ENCODE data around the gene VCPKMT. TPM values are rescaled to one million over a fixed set of nuclear protein-coding genes. Genes with fewer than 3 reads are reported as not detected.

VCPKMT gene
- total RNA-seq, 4 donors from 2014 or later = 5.8 to 10.0 (median 7.0) TPM

DNA sequence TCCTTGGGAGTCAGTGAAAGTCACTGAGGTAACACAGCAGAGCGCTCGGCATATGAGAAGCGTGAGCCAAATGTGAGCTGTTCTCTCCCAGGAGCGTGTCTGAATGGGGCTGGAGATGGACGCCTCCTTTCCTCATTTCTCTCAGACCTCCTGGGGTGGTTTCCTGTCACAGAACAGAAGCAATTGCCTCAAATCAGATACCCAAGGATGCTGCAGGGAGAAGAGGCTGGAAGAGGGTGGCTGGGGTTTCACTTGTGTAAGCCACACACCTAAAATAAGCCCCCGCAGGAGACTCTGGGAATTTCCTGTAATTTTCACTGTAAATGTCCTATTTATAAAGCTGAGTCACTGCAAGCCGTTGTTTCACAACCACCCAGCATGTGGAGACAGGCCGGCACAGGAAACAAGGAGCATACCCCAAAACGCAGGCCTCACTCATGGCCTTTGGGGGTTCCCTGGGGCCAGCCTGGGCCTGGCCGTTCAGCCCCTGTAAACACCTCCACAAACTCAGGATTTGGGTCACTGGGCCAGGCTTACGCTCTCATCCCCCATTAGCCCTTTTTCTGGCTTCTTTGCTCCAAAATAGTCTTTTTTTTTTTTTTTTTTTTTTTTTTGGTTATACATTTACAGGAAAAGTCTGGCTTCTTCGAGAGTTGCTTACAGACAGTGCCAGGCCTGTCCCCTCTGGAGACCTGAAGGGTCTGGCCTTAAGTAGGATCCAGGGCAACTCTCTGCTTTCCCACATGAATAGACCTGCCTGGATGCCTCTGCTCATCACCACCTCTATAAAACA is 55.3 kb downstream of the VCPKMT start:
- no peak for TF ChIP-seq POLR2A (IDR thresholded peaks at IDR 0.05)
- TF ChIP-seq, protein P1, sequence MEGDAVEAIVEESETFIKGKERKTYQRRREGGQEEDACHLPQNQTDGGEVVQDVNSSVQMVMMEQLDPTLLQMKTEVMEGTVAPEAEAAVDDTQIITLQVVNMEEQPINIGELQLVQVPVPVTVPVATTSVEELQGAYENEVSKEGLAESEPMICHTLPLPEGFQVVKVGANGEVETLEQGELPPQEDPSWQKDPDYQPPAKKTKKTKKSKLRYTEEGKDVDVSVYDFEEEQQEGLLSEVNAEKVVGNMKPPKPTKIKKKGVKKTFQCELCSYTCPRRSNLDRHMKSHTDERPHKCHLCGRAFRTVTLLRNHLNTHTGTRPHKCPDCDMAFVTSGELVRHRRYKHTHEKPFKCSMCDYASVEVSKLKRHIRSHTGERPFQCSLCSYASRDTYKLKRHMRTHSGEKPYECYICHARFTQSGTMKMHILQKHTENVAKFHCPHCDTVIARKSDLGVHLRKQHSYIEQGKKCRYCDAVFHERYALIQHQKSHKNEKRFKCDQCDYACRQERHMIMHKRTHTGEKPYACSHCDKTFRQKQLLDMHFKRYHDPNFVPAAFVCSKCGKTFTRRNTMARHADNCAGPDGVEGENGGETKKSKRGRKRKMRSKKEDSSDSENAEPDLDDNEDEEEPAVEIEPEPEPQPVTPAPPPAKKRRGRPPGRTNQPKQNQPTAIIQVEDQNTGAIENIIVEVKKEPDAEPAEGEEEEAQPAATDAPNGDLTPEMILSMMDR (IDR thresholded peaks at IDR 0.05) = peak in 1 of 6 experiments; percentile 10
- Histone ChIP-seq H3K27me3 (no peaks in the 10 kb centered on the region), H3K27ac (peak overlapping the region; percentile 79 to 91 (median 89)), H3K36me3 (no peaks in the 10 kb centered on the region), H3K4me1 (peaks cover 16 to 45% (median 33%) of the 10 kb centered on the region in 4 donors), H3K4me3 (no peak overlapping the region), H3K9me3 (no peaks in the 10 kb centered on the region)
- DNase-seq = peak in 2 of 3 donors; percentile 61 to 63

- Histone ChIP-seq H3K9me3 (no peaks in the 10 kb centered on the region), H3K4me1 (peaks cover 16 to 45% (median 28%) of the 10 kb centered on the region in 4 donors), H3K27ac (peak overlapping the region in 3 of 4 donors; percentile 79 to 91 (median 90)), H3K27me3 (no peaks in the 10 kb centered on the region), H3K36me3 (no peaks in the 10 kb centered on the region), H3K4me3 (no peak overlapping the region)
- no peak for TF ChIP-seq POLR2A (IDR thresholded peaks at IDR 0.05)
- TF ChIP-seq, protein P1 (IDR thresholded peaks at IDR 0.05) = no peak
- peak in 2 of 3 donors; percentile 13 to 44 for DNase-seq
Observed at GRCh38 chr14:50059763-50060616, 56.4 kb downstream of the VCPKMT start.

Small RNAs within 50 kb of the gene (small RNA-seq; reads per million reads assigned to genes)
- 0 reads per million in 2 donors for gene RF00019

Other genes with a start within 250 kb of the VCPKMT start
- gene ARF6, start 223.5 kb downstream of the VCPKMT start, total RNA-seq = 10 to 100 TPM; 47.0 to 92.5 (median 68.5) TPM
- gene SOS2, start 115.0 kb upstream of the VCPKMT start, total RNA-seq = 10 to 100 TPM; 41.7 to 57.1 (median 53.9) TPM
- 10 to 100 TPM in 1 of 4 donors, 1 to 10 TPM in 3; 4.6 to 29.7 (median 8.8) TPM for gene L2HGDH, start 195.7 kb upstream of the VCPKMT start, total RNA-seq
- 10 to 100 TPM in 3 of 4 donors, 1 to 10 TPM in 1; 7.7 to 23.9 (median 15.7) TPM for gene DMAC2L, start 195.8 kb upstream of the VCPKMT start, total RNA-seq

Measured in Peyer's patch (tissue), 4 donors.